HG03175 (cell line): Measurements from ENCODE around the gene FAM50A.
"Not testable (repeated sequence)": the region's sequence is repeated elsewhere in the genome, so short reads cannot be mapped to it uniquely, and the experiment has no call there.

Experiments used
- ATAC-seq: cut with Tn5 transposase; IDR thresholded peaks from one replicate; pipeline ENCODE4 v1.9.1; 2021; ENCODE audit warnings: mild to moderate bottlenecking, moderate library complexity; ENCODE audit not compliant: unreplicated experiment

Gene FAM50A

DNA sequence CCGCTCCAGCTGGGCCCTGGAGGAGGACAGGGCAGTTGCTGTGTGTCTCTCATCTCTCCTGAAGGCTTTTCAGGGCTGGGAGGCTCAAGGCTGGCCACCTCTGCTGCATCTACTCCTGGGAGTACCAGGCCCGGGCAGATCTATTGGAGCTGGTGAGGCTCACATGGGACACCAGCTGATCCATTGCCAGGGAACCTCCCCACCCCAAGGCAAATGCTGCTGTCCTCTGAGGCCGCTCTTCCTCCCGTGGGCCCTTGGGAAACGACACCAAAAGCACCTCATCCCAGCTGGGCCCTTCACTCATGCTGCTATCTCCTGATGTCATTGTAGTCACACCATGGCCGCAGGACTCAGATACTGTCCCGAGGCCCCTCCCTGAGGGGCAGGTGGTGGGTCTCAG, 38.8 kb downstream of the FAM50A start:
- ATAC-seq, result no peak

DNA sequence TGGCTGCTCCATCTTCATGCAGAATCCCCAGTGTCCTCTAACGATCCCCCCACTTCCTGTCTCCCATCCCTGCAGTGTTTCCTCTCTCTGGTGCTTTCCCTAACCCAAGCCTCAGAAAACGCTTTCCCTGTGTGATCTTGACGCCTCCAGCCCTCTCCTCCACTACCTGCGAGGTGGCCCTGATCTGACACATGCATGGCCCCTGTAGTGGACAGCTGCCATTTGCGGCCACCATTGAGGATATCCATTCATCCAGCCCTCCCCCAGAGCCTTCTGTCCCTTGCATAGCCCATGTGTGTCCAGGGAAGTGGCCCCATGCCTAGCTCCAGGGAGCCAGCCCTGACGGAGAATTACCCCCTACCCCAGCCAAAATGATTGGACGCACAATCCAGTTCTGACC, 39.4 kb downstream of the FAM50A start:
- ATAC-seq, result no peak

DNA sequence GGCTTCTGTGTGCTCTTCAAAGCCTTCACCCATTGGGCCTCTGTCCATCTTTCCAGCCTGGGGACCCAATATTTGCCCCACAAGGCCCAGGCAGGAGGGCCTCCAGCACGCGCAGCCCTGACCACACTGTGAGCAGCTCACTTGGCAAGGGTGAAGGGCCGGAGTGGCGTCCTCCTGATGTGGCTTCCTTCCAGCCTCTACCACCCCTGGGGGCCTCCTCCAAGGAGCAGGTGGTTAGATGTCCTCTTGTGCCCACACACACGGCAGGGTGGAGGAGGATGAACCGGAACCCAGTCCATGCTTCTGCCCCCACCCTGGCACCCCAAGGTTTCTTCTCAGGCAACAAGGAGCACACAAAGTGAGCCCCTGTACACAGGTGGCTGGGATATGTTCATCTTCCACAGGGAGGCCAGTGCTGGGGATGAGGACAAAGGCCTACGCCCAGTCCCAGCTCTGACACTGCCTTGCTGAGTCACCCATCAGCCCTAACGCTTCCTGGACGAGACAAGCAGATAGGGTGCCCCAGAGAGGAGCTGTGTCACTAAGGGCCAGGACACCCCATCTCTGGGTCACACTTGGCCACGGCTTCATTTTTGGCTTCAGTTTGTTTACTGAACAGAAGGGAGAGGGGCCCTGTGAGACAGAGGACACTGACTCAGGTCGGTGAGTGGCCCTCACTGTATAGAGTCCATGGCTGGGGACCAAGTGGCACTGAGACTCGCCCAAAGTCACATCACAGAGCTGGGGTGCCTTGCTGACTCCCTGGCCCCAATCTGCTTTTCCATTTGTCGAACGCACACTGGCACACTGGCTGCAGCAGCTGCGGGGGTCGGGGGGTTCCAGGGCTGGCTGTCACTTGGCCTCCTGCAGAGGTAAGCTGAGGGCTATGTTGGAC, 40.6 kb downstream of the FAM50A start:
- no peak for ATAC-seq

DNA sequence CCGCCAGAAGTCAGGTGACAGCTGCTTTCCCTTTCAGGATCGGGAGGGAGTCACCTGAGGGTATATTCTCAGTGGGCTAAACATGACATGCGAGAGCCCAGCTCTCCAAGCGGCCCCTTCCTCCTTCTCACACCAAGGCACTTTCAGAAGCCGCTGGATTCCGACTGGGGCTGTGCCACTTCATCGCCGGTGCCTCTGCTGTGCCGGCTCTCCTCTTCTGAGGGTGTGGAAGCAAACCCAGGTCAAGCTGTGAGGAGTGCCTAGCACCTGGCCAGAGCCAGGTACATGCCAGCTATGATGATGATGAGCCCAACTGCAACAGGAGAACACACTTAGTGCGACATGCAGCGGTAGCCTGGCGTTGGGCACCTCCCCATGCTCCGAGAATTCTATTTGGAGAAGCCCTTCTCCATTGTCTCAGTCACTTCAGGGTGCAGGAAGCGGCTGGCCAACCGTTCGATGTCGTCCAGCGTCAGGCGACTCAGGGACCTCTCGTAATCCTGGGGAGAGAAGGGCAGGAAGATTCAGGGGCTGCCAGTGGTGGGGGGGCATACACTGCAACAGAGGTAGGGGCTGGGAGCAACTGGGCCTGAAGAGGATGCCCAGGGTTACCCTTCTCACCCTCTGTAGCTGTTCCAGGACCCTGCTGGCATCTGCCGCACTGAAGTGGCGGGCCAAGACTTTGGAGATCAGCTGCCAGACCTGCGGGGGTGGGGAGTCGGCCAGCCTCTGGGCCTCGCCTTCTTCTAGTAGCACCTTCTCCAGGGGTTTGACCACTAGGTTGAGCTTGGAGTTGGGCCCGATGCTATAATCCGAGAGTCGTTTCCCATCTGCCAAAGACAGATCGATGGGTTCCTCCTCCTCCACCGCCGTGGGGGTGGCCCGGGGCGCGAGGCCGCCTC, 41.5 kb downstream of the FAM50A start:
- no peak for ATAC-seq

DNA sequence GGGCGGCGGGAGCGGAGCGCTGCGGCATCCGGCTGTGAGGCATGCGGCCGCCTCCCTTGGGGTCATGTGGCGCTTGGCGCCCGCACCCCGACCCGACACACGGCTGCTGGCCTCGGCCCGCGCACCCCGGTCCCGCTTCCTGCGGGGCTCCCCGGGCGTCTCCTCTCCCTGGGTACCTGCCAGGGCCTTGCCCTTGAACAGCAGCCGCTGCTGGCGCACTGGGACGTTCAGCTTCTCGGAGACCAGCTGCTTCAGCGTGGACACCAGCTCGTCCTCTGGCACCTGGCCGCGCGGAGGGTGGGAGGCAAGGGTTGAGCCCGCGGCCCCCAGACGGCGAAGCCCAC, 42.1 kb downstream of the FAM50A start:
- no peak for ATAC-seq

DNA sequence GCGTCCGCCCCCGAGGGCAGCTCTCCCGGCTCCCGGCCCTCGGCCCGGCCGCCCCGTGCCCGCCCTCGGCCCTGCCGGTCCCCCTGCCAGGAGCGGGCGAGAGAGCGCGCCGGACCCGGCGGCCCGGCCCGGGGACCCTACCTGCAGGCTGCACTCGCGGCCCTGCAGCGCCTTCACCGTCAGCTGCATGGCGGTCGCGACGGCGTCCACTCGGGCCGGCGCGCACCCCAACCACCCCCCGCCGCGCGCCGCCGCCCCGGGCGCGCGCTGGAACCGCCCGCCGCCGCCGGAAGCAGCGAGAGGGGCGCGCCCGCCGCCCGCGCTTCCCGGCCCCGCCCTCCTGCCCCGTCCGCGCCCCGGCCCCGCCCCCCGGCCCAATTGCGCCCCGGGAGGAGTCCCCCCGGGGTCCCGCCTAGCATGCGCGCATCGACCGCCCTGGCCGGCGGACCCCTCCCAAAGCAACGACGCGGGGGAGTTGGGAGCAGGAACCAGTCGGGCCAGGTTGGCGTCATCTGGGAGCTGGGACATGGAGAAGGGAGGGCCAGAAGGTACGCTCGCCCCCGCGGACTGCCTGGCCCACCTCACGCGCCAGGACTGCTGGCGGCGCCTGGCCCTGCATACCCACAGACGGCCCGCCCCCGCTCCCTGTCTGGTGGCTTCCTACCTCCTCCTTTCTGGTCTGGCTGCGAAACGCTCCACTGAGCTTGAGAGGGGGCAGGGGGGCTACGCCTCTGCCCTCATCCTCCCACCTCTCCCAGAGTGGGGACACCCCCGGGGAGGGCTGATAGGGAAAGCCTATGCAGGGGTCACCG, 42.7 kb downstream of the FAM50A start, which contains the start of gene UBL4A:
Gene UBL4A, minus strand, starts transcription at position 220 of the 812 bp plus-strand sequence. Its CDS starts 31 bp downstream, at position 189.
- no peak for ATAC-seq

DNA sequence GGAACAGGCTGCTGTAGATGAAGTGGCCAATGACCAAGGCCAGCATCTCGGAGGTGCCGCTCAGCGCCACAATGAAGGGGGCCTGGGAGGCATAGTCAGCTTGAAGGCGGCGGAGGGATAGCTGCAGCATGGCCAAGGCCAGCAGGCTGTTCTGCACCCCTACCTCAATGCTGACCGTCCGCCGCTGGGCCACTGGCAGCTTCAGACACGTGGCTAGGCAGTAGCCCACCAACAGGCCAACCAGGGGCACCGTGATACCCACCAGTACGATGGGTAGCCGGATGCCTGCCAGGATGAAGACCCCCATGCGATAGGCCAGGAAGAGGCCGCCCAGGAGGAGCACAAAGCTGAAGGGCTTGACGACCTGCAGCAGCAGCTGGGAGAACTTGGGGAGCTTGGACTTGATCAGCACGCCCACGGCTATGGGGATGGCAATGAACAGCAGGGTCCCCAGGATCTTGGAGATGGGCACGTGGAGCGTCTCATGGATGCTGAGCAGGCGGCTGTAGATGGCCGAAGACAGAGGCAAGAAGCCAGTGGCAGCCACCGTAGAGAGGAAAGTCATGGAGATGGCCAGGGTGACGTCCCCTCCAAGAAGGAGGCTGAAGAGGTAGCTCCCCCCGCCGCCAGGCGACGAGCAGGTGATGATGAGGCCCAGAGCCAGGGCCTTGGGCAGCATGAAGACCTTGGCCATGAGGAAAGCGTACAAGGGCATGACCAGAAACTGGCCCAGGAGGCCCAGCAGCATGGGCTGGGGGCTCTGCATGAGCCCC, 43.8 kb downstream of the FAM50A start:
- ATAC-seq, result no peak

DNA sequence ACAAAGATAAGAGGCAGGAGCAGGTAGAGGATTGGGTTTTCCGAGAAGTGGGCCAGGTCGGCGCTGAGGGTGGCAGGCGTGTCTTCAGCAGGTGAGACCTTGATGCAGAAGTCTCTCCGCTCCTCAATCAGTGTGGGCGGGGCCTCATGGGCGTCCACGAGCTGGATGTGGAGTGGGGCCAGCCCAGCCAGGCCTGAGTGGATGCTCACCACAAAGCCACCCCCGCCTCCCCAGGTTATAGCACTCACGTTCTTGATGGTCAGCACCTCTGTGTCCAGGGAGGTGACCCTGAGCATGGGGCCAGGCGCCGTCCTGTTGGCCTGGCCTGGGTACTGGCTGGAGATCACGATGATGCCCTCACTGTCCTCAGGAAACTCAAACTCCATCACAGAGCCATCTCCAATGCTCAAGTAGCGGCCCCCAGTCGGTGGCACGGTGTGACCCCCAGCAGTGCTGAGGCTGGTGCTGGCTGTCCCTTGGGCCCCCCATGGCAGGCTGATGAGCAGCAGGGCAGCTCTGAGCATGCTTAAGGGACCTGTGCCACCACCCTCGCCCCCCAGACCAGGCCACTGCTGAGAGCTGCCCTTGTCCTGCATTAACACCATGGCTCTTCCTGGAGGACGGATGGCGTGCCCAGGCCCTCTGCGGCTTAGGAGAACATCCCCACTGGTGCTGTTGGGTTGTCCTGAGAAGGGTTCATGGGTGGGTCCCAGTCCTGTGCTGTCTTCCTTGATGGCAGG, 44.6 kb downstream of the FAM50A start:
- no peak for ATAC-seq

DNA sequence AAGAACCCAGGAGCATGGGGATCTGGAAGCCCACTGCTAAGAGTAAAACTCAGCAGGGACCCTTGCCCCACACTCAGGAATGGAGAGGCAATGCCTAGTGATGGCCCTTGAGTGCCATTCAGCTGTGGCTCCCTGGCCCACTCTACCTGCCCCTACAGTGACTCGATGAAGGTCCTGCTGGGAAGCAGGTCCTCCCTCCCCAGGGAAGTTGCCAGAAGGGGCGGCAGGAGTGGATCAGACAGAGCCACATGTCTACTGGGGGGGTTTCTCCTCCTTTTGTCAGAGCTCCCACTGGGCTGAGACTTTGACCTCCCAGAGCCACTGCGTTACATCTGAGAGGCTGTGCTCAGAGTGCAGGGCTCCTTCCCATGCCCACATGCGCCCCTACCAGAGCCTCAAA, 45.2 kb downstream of the FAM50A start:
- ATAC-seq, result no peak

DNA sequence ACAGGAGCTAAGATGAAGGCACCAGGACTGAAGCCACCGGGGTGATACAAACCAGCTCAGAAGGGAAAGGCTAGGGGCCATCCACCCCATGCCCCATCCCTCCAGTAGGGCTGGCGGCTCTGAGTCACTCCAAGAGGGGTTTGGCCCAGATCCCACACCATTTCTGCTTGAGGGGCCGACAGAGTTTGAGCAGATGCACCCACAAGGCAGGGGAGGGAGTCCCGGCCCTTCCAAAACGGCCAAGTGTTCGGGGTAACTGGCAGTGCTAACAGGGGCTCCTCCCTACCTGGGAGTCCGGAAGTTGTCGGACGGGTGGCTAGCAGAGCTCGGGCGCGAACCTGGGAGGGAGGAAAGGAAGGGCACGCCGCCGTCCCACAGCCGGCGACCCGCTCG, 46.1 kb downstream of the FAM50A start:
- ATAC-seq, result peak; percentile 18

DNA sequence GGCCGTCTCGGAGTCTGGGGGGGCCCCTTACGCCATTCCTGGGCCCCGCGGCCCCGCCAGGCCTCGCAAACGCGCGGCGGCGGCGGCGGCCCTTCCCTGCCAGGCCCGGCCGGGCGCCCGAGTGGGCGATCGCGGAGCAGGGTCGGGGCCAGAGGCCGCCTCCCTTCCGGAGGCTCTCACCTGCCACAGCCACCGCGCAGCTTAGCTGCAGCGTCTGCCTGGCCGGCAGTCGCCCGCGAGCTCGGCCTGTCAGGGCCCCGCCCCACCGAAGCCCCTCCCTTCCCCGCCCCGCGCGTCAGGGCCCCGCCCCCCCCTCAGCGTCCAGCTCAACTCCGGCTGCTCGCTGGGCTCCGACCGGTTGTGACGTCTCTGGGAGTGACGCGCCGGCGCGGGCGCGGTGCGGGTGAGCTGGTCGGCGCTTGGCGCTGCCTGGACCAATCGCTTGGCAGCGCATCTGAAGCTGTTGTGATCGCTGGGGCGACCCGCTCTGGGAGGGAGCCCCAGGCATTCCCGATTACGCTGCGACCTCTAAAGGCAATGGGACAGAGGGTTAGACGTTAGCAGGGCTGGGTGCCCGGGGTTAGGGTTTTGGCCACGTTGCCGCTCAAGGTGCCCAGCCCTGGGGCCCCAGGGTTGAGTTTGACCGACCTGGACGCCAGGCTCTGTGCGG, 46.6 kb downstream of the FAM50A start, which contains the start of gene SLC10A3:
Gene SLC10A3, minus strand, starts transcription at position 216 of the 670 bp plus-strand sequence. CDS start 1,689 bp downstream, outside the sequence.
- peak; percentile 83 for ATAC-seq

DNA sequence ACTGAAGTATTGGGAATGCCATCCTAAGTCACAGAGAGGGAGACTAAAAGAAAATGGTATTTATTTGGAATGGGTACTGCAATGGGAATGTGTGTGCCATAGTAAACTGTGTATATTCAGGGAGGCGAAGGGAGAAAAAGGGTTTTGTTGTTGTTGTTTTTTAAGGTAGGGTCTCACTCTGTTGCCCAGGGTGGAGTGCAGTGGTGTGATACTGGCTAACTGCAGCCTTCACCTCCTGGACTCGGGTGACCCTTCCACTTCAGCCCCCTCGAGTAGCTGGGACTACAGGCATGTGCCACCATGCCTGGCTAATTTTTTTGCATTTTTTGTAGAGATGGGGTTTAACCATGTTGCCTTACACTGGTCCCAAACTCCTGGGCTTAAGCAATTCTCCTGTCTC, 50.8 kb downstream of the FAM50A start:
- no peak for ATAC-seq

DNA sequence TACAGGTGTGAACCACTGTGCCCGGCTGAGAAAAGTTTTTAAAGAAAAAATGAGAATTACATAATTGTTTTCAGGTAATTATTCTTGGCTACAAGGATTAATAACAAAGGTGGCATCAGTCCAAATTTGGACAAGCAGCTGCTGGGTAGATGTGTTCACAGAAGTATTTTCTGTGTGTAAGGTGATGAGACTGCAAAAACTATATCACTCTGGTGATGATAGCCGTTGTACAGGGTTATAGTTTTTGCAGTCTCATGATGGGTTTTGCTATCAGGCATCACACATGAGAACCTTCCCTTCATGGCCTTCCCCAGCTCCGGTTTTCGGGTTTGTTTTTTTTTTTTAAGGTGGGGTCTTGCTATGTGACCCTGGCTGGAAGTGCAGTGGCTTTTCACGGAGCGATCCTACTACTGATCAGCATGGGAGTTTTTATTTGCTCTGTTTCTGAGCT, 51.6 kb downstream of the FAM50A start:
- ATAC-seq, result no peak

DNA sequence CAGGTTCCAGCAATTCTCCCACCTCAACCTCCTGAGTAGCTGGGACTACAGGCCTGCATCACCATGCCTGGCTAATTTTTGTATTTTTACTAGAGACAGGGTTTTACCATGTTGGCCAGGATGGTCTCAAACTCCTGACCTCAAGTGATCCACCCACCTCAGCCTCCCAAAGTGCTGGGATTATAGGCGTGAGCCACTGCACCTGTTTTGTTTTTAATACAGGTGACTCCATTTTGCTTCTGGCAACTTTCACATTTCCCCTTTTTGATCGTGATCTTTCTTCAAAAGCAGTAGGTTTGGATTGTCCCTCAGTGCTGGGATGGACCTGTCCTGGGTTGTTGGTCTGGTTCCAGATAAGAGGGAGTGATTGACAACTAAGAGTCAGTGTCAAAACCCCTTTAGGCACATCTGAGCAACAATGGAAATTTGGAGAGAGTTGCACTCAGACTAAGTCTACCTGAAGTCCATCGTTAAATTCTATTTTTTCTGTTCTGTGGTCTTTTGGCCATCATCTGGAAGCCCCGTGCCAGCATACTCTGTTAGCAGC, 52.7 kb downstream of the FAM50A start:
- not testable (repeated sequence) for ATAC-seq
